NCI-H2029 (cell line): Measurements from ENCODE around the gene NRG2.

Source experiments
- DNase-seq: peaks from one replicate; lab custom pipeline; 2025; lab: John Stamatoyannopoulos, UW

Gene NRG2

GRCh38 chr5:140010798-140011197 lies 32.3 kb downstream of the NRG2 start:
- DNase-seq: no peak

GRCh38 chr5:140007311-140007710 lies 35.8 kb downstream of the NRG2 start:
- no peak for DNase-seq

- DNase-seq: no peak
Measured at GRCh38 chr5:140005145-140005591, 37.9 kb downstream of the NRG2 start.

- DNase-seq: no peak
Measured at GRCh38 chr5:140004174-140004573, 38.9 kb downstream of the NRG2 start.

GRCh38 chr5:140003519-140003918 lies 39.6 kb downstream of the NRG2 start:
- DNase-seq: no peak

GRCh38 chr5:140000332-140000731 lies 42.8 kb downstream of the NRG2 start:
- DNase-seq: peak; percentile 10

GRCh38 chr5:139998837-139999236 lies 44.3 kb downstream of the NRG2 start:
- DNase-seq: no peak

- DNase-seq: no peak
Measured at GRCh38 chr5:139997276-139997675, 45.8 kb downstream of the NRG2 start.

- no peak for DNase-seq
Measured at GRCh38 chr5:139995929-139996328, 47.2 kb downstream of the NRG2 start.

- DNase-seq: no peak
Measured at GRCh38 chr5:139994234-139994633, 48.9 kb downstream of the NRG2 start.

- DNase-seq: no peak
Measured at GRCh38 chr5:139985733-139986132, 57.4 kb downstream of the NRG2 start.

GRCh38 chr5:139985290-139985689 lies 57.8 kb downstream of the NRG2 start:
- no peak for DNase-seq

GRCh38 chr5:139984816-139985215 lies 58.3 kb downstream of the NRG2 start:
- DNase-seq: no peak

GRCh38 chr5:139982975-139983240 lies 60.2 kb downstream of the NRG2 start:
- DNase-seq: no peak

- DNase-seq: no peak
Measured at GRCh38 chr5:139982157-139982974, 60.7 kb downstream of the NRG2 start.

GRCh38 chr5:139980765-139981164 lies 62.3 kb downstream of the NRG2 start:
- DNase-seq: no peak

GRCh38 chr5:139979943-139980342 lies 63.2 kb downstream of the NRG2 start:
- no peak for DNase-seq

GRCh38 chr5:139979518-139979917 lies 63.6 kb downstream of the NRG2 start:
- DNase-seq: no peak

GRCh38 chr5:139976703-139977102 lies 66.4 kb downstream of the NRG2 start:
- DNase-seq: no peak

GRCh38 chr5:139975942-139976341 lies 67.2 kb downstream of the NRG2 start:
- no peak for DNase-seq

- DNase-seq: no peak
Measured at GRCh38 chr5:139975306-139975705, 67.8 kb downstream of the NRG2 start.

- DNase-seq: no peak
Measured at GRCh38 chr5:139974661-139975060, 68.4 kb downstream of the NRG2 start.

- no peak for DNase-seq
Measured at GRCh38 chr5:139971202-139971725, 71.8 kb downstream of the NRG2 start.

GRCh38 chr5:139969318-139969717 lies 73.8 kb downstream of the NRG2 start:
- no peak for DNase-seq
